ENCODE results near the gene TLE1.
"Not testable (repeated sequence)": the region's sequence is repeated elsewhere in the genome, so short reads cannot be mapped to it uniquely, and the experiment has no call there.

TLE1 gene

DNA sequence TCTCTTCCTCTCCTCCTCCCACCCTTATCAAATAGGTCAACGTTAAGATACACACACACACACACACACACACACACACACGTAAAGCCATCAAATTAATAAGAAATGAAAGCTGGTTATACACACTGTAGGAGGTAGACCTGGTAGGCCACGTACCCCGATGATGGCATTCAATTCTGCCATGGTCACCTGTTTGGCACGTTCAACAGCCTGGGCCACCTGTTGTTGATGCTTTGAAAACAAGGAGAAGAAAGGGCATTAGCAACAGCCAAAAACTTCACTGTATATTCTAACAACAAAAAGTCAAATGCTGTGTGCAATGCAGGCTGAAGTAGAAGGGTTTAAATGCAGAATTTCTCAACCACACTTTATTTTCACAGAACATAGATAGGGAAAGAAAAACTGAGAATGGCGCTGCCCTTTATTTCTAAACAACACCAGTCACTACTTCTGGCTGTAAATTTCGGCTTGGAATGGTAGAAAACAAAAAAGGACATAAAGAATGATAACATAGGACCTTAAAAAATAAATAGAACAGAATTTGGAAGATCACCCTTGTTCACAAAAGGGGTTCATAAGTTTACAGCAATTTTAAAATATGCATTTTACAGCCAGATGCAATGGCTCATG, 37.2 kb downstream of the TLE1 start:
- DNase-seq (ENCODE audit: low spot score), result no peak

DNA sequence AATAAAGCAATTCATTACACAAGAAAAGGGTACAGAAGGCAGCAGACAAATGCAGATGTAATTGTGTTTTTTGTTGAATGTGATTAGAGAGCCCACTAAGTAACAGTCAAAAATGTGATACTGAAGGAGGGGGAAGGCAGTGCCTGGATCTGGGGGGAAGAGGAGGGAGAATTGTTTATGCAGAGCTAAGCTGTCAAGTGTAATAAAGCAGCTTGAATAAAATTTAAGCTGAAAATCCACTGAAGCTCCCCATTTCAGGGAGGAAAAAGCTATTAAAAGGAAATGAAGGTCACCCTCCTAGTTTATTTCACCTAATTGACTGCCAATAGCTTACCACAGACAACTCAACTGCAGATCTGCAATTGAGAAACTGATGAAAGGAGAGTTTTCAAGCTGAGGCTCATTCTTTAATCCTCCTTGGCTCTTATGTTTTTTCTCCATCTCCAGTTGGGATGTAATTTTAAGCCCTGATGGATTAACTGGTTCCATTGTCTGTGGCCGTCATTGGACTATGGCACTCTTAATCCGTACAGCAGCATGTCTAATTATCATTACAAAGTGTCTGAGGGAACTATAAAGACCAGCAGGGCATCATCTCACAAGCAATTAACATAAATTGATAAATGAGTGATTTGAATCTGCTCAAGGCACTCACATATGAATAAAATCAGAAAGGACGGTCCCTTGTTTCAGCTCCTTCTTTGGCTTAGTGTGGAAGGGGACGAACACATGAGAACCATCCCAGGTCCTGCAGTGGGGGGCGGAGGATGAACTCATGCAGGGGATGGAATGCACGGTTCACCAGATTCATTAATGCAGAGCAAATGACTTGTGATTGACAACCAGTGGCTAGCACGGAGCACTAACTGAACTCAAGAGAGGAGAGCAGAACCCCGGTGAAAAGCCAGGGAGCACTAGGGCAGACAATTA, 38.5 kb downstream of the TLE1 start:
- DNase-seq (ENCODE audit: low spot score), result no peak

DNA sequence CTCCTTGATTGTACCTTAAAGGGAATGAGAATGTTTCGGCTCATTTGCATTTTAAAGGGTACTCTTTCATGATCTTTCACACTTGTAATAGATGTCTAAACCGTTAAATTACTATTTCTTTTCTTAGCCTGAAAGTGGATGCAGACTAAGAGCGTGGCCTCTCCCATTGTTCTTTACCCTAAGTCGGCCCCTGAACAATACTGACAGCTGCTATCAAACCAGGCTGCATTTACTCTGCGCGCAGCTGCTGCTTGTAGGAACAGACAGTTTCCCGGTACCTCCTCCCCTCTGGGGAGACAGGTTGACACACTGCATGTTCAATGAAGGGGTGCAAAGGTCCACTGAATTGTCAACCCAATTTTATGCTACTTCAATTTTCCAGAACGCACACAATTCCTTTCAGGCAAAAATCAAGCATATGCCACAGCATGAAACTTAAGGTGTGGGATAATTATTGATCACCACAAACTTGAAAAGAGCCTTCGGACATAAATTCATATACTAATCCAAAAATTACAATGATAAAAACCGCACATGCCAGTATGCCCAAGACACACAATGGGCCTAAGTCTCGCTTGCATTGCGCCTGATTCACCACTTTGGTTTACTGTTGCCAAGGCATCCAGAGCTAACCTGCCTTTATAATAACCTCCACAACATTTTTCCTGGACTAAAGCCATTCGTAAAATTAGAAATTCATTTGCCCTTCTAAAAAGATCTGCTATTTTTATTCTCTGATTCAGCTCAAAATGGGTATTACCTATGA, 39.7 kb downstream of the TLE1 start:
- no peak for DNase-seq (ENCODE audit: low spot score)

DNA sequence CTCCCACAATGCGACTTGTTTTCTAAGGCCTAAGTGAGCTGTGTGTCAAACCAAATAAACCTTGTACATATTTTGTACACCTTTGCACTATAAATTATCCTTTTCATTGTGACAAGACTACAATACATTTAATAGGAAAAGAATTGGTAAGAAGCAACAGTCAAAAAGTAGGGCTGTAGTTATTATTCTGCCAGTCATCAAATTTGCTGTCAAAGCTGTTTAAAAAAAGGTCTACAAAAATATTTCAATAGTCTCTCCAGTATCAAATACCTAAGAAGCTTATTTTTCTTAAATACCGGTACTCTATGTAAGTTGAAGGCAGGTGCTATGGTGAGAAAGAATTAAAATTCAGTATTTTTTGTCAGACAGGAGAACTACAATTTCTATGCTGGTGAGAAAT, 40.5 kb downstream of the TLE1 start:
- no peak for DNase-seq (ENCODE audit: low spot score)

DNA sequence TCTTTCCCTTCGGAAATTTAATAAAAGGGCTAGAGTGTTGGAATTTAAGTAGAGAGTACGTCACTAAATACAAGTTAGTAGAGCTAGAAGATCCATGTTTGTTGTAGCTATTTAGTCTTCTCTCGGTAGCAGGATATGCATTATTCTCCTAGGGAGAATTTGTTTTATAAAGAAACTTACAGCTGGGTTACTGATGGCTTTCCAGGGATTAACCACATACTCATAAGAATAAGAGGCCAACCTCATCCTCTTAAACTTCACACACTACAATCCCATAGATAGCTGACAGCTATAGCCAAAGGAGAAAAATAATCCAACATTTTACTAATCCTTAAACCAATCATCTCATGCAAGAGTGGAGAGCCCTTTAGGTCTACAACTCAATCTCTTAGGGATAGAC, 43.0 kb downstream of the TLE1 start:
- DNase-seq (ENCODE audit: low spot score), result no peak

DNA sequence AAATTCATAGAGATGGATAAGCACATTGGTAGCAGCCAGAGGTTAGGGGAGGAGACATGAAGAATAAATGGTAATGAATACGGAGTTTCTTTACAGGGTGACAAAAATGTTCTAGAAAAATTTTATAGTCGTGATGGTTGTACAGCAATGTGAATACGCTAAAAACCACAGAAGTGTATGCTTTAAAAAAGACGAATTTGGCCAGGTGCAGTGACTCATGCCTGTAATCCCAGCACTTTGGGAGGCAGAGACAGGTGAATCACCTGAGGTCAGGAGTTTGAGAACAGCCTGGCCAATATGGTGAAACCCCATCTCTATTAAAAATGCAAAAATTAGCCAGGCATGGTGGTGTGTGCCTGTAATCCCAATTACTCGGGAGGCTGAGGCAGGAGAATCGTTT, 44.8 kb downstream of the TLE1 start:
- DNase-seq (ENCODE audit: low spot score), result not testable (repeated sequence)

DNA sequence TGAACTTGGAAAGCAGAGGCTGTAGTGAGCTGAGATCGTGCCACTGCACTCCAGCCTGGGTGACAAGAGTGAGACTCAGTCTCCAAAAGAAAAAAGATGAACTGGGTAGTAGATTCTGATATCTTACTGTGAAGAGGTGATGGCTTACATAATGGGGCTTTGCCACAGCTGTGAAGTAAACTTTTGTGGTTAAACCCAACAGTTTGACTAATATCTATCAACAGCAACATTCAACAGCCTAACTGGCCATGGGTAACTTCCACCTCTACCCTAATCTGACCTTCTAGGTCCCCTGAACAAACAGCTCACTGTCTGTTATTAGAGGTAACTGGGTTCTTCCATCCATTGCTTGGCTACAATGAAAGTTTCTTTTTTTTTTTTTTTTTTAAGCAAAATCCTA, 52.1 kb downstream of the TLE1 start:
- DNase-seq (ENCODE audit: low spot score), result no peak

DNA sequence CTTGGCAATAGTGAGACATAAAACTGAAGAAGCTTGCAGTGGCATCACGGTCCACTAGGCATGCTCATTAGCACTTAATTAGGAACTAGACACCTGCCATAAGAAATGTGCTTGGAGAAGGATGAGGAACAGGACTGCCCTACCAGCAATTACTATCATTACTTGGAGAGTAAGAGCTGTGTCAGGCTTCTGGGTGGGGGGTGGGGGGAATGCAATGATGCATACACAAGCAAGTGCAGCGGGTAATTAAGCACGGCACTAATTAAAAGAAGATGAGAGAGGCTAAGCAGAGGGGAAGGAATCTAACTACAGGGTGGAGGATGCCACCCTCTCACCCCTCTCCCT, 53.1 kb downstream of the TLE1 start:
- no peak for DNase-seq (ENCODE audit: low spot score)

DNA sequence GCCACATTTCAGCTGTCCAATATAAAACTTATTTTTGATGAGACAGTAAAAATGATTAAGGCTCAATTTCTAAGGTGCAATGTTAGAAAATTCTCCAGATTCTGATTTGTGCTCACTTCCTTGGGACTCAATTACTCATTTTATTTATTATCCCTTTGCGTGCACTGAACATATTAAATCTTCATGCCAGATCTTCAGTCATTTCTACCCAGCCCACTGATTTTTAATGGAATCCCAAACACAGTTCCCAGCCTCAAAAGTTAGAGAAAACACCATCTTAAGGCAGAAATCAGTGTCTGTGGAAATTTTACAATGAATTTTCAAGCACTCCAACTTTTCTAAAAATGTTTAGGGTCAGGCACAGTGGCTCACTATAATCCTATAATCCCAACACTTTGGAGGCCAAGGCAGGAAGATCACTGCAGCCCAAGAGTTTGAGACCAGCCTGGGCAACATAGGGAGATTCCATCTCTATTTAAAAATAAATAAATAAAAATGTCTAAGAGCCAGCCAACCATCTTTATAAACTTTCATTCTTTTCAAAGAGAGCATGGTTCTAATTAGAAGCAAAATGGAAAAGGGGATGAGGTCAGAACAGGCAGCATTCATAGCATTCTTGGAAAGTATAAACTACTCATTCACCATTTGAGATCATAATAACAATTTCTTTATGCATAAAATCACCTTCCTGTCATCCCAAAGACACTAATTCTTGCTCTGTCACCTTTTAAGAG, 53.7 kb downstream of the TLE1 start:
- no peak for DNase-seq (ENCODE audit: low spot score)

DNA sequence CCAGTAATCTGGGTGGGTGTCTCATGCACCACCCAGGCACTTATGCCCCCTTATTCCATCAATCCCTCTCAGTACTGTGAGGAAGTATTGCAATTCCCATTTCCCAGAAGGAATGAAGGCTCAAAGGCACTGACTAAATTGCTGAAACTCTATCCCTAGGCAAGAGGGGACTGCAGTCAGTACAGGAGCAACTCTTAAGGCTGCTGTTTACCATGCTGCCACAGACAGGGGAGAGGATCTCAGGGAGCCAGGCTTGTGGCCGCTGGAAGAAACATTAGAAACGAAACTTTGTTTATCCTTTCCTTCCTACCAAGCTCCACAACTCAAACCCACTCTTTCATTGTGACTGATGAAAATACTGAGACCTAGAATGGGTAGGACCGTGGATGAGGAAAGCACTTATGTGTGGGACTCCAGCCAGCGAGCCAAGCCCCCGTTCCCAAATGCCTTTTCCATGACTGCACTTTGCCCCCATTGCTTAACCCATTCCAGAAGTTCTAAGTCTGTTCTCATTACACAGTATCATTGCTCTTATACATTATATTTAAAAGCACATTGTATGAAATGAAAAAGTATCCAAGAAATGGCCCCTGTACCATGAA, 54.3 kb downstream of the TLE1 start:
- no peak for DNase-seq (ENCODE audit: low spot score)

DNA sequence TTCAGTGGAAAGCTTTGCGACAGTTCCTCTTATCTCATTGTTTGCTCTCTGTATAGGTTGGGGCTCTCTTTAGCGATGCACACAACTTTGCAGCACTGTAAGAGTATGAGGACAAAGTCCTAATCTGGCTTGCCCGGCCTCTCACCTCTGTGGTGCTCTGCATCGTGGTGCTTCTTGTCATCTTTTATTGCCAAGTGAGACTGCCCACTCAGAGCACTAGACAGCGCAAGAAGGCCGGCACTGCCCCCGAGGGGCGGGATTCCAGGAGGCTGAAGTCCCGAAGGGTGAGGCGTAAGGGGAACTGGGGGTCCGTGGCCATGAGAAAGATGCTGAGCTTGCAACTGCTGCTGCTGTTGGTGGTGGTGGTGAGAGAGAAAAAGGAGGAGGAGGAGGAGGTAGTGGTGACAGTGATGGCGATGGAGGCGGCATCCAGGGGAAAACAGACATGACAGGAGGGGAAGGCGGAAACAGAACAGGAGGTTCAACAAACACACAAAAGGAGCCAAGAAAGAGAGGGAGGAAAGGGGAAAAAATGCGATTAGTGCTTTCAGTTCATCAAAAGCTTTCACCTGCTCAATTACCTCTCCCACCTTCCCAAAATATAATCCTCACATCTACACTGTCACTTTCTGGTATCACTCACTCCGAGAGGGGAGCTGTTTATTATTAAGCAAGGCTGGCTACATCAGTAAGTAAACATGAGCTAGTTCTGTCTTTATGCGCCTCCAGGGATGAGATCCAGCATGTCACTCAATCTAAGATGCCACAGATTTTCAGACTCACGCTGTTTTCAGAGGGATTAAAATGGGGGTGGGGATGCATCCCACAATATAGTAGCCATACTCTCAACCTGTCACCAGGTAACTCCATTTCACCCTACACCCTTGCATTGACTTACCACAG, 55.1 kb downstream of the TLE1 start:
- no peak for DNase-seq (ENCODE audit: low spot score)

DNA sequence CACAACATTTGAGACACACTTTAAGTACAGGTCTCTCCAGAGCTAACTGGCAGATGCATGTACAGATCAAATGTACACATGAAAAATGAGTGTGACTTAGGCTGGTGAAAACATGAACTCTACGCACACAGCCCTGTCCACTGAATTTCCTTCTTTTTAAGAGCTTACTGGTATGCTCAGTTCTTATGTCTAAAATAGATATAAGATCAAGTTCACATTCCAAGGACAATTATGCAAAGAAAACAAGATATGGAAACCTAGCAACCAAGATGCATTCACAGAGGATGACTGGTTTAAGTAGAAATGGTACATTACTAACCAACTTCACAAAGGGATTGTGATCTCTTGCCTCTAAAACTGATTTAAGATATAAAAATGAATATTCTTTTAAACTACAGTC, 56.7 kb downstream of the TLE1 start:
- DNase-seq (ENCODE audit: low spot score), result no peak

DNA sequence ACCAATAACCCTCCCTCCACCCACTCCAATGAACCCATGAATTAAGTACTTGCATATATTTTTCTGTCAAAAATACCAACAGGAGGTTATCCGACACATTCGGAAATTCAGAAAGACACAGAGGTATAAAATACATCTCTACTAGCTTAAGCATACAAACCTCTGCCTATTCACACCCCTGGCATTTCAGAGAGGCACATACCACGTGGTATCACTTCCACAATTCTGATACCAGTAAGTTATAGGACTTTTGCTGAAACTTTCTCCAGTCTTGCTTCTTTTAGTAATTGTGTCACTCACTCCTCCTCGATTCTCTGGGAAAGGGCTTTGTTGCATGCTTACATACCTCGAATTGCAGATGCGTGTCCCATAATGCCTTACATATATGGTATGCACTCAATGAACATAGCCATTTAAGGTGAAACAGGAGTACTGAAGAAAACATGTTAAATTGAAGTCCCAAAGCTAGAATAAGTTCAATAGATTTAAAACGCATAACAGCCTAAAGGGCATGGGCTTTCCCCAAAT, 58.1 kb downstream of the TLE1 start:
- no peak for DNase-seq (ENCODE audit: low spot score)

DNA sequence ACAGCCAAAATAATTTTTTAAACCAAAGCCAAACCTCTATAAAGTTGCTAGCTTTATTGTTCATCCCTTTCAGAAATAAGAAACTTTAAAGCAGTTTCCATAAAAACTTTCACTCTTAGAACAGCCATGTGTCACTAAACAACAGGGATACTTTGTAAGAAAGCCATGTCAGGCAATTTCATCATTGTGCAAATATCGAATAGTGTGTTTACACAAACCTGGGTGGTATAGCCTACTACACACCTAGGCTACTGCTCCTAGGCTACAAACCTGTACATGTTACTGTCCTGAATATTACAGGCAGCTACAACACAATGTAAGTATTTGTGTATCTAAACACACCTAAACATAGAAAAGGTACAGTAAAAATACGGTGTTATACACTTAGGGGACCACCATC, 59.9 kb downstream of the TLE1 start:
- no peak for DNase-seq (ENCODE audit: low spot score)

DNA sequence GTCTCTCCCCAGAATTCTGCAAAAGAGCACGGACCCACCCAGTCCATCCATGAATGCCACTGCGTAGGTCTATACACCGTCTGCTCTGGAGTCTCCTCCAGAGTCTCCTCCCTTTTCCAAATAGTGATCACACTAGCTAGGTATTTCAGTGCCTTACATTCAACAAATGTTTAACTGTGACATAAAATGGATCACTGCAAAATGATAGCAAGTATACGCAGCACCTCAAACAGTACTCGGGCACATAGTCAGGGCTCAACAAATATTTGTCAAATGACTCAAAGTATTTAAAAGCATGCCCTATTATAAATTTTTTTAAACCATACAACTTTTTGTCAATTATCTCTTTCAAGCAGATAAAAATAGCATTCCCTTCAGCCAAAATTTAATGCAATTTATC, 60.5 kb downstream of the TLE1 start:
- no peak for DNase-seq (ENCODE audit: low spot score)

DNA sequence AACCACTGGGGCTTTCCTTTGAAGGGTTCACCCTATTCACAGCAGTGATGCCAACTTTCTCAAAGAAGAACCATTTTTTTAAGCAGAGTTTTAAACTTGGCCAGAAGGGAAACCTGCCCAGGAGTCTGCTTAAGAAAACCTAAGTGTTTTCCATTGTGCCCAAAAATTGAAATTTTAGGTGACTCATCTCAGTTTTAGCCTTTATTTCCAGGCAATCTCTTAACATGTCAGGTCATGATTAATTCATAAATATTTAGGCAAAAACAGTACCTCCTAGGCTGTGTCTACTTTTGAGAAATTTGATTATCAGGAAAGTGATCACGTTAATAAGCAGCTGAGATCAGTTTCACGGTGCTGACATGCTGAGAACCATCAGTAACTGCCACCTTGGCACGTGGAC, 61.9 kb downstream of the TLE1 start:
- no peak for DNase-seq (ENCODE audit: low spot score)

DNA sequence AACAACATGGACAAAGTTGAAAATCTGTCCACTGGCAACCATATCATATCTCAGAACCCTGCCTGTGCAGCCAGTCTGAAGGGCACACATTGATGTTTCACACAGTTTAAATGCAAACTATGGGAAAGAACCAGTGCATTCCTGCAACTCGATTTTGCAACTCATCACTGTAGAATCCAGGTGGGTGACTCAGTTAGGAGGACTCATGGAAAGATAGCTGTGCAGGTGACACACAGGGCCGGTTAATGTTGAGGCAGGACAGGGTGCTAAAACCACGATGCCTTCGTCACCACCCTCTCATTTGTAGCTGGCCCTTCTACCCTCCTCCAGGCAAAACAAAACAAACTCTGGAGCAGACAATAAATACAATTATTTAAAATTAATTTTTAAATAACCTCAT, 62.8 kb downstream of the TLE1 start:
- DNase-seq (ENCODE audit: low spot score), result no peak

DNA sequence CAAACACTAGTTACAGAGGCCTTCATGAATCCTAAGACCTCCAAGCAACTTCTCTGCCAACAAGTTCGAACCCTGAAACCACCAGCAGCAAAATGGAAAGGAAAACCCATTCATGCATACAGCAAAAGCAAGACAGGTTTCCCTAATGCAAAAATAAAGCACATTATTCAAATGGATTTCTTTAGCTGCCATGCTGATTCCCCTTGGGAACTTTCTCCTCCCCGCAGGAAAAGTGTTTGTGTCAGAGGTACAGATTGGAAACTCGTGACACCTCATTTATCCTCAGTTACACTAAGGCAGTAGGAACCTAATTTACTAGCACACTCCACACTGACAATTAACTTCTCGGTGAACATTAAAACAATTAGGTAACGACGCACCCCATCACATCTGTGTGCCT, 63.4 kb downstream of the TLE1 start:
- DNase-seq (ENCODE audit: low spot score), result no peak

DNA sequence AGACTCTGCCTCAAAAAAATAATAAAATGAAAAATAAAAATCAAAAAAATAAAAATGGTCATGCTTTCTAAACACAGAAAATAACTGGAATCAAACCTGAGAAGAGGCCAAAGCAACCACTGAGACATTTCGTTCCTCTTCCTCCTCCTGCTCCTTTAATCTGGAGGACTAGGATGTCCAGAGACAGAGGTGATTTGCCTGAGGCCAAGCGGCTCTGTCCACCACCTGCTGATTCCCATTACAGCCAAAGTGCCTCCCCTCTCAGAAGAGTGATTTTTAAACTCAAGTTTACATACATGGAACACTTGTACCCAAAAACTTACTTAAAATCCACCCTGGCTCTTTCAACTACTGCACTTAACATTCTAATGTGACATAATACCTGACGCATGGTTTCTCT, 65.6 kb downstream of the TLE1 start:
- DNase-seq (ENCODE audit: low spot score), result no peak

DNA sequence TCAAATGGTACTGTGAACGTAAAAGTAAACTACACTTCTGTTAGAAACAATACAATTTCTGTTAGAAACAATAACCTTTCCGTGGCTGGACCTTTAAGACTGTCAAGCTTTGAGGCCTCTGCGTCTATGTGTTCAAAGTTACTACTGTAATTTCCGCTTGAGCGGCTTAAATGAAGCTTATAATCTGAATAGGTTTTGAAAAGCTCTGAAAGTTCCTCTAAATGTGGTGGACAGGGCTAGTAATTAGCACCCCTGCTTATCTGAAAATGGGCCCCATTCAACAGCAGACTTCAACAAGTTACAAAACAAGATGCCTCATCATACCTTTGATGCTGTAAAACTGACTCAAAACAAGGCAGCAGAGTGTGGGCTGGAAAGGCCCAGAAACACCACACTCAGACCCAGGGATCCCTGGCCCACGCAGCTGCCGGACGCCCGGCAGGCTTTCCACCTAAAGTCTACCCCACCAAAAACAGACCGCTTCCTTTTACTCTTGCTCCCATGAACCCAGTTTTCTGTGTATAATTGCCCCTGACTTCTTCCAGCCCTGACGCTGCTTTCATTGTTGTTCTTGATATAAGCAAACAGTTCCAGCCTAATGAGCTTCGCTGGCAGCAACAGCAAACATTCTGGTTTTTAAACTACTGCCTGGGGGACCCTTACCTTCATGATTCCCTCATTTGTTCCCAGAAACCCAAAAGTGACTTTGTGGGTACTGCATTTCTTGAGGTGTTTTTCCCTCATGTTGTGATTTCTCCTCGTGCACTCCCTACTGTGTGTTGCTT, 66.7 kb downstream of the TLE1 start:
- no peak for DNase-seq (ENCODE audit: low spot score)
